LoVo (cell line): ENCODE measurements around the gene MALRD1.
"Not testable (repeated sequence)": the region's sequence is repeated elsewhere in the genome, so short reads cannot be mapped to it uniquely, and the experiment has no call there.

Source experiments
- DNase-seq: peaks from one replicate; pipeline ENCODE4 v3.0.0-alpha.2; 2016; ENCODE audit warnings: low spot score

Gene MALRD1

DNA sequence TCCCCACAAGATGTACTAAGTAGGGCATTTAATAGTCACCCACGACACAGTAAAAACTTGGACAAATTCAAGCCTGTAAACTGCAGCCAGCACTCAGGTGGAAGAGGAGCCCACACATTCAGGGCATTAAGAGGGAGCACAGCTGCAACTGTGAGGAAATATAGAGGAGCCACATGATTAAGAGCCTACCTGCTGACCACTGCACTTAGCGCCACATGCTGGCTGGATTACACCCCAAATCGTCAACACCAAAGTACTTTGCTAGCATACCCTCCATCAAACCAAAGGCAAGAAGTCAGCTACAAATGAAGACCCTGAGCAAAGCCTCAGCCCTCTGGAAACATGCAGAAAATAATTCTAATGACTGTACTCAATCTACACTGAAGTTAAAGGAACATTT, 445.3 kb downstream of the MALRD1 start:
- no peak for DNase-seq

DNA sequence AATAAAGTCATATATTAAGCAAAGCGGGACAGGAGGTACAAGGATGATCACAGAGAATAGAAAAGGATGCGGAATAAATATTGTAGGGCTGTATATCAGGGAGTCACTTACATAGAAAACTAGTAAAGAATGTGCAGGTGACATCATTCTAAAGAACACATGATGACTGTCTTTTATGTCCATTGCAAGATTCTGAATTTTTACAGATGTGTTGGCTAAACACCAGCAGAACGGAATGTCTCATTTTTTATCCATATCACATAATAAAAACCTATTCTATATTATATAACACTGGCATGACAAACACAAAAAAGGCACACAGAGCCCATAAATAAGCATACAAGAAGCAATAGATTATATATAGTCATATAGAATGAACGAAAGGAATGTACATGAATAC, 448.4 kb downstream of the MALRD1 start:
- no peak for DNase-seq

DNA sequence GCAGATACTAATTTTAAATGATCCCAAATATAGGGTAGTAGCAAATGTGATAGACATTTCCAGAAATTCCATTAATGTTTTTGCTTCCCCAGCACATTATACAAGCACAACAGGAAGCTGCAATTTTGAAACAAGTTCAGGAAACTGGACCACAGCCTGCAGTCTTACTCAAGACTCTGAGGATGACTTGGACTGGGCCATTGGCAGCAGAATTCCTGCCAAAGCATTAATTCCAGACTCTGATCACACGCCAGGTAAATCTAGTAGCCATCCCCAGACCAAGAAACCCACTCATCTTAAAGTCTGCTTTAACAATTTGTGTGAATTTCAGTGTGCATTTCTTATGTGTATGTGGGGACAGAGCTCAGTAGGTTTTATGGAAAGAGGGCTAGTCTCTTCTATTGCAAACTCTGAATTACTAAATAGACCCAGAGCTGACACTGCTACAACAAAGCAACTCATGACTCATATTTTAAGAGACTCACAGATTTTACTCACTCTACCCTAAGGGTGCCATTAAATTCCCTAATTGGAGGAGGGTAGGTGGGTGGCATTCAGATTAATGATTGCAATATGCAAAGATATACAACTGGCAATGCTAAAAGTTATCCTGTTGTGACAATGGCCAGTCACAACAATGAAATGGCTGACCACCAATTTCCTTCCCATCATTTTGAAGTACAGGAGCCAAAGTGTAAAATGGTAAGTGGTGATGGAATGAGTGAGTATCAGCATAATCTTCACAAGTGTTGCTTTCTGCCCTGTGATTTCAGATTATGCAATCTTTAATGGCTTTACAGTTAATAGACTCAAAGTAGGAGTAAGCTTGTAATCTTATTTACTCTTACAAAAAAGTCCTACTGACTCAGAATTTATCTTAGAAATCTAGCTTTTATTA, 450.0 kb downstream of the MALRD1 start:
- DNase-seq, result no peak

DNA sequence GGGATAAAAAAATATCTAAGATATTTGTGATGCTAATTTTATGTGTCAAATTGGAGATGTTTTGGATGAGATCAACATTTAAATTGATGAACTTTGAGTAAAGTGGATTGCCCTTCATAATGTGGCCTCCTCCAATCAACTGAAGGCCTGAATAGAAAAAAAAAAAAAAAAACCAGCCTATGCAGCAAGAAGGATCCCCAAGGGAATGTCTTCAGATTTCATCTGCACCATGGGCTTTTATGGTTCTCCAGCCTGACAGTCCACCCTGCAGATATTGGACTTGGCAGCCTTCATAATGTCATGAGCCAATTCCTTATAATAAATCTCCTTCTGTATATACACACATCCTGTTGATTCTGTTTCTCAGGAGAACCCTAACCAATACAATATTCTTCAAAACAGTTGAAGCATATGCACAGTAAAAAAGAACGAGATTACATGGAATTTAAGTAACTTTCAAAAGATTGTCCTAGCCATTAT, 450.7 kb downstream of the MALRD1 start:
- no peak for DNase-seq

DNA sequence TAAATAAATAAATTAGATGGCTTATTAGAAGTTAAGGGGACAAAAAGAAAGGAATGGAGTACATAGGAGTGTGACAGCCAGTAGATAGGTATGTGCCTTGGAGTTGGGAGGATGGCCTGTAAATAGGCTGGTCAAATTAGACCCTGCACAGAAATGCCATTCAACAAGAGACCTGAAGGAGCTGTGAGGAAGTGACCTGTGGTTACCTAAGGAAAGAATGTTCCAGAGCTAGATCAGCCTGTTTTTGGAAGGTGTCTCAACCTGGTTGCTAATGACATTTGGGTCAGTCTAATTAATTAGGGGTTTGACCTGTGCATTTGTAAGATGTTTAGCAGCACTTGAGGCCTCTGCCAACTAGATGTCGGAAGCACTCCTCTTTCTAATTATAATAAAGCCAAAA, 452.4 kb downstream of the MALRD1 start:
- no peak for DNase-seq

DNA sequence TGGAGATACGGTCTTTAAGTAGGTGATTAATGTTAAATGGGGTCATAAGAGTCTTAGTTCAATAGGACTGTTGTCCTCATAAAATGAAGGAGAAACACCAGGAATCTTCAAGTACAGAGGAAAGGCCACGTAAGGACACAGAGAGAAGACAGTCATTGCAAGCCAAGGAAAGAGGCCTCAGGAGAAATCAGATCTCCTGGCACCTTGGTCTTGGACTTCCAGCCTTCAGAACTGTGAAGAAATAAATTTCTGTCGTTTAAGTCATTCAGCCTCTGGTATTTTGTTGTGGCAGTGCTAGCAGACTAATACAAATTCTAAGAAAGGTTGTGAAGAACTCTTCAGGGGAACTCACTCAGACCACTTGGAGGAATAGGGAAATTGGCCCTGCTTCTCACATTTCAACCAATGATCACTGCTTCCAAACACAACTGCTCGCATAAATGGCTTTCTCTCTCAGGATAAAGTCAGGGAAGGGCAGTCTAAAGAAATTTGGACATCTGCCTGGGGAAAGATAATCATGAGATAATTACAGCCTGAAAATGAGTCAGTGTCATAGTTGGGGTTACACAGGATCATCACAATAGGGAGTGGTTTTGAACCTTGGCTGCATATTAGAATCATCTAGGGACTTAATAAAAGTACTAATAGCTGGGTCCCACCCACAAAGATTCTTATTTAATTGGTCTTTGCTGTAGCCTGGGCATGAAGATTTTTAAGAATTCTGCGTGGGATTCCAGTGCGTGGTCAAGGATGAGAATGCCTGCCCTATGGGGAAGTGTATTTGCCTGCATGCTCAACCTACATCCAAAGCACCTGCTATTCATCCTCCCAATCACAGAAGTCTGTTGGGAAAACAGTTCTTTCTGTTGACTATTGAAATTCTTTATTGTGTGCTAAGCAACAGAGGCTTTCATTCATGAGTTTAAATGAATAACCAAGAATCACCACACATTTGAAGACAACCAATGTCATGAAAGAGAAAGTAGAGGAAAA, 457.0 kb downstream of the MALRD1 start:
- no peak for DNase-seq

DNA sequence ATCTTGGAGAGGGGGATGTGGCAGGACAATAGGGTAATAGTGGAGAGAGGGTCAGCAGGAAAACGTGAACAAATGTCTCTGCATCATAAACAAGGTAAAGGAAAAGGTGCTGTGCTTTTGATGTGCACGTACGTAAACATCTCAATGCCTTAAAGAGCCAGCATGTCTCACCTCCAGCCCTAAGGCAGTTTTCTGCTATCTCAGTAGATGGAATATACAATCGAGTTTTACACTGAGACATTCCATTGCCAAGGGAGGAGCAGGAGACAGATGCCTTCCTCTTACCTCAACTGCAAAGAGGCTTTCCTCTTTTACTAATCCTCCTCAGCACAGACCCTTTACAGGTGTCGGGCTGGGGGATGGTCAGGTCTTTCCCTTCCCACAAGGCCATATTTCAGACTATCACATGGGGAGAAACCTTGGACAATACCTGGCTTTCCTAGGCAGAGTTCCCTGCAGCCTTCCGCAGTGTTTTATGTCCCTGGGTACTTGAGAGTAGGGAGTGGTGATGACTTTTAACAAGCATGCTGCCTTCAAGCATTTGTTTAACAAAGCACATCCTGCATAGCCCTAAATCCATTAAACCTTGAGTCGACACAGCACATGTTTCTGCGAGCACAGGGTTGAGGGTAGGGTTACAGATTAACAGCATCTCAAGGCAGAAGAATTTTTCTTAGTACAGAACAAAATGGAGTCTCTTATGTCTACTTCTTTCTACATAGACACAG, 461.6 kb downstream of the MALRD1 start:
- DNase-seq, result not testable (repeated sequence)

DNA sequence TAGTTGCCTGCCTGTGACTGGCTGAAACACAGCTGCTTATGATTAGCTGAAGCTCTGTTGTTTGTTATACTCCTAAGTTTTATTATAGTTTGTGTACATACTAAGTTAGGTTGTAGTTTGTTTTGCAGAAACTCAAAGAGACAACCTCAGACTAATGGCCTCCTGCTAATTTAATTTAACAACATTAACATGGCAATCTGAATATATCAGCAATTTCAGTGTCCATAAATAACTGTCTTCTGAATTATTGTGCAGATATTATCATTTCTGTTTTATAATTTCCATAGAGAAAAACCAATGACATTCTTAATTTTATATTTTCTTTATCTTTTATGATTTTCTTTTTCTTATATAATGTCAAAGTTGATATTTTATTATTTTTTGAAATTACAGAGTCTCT, 469.5 kb downstream of the MALRD1 start:
- DNase-seq, result no peak

DNA sequence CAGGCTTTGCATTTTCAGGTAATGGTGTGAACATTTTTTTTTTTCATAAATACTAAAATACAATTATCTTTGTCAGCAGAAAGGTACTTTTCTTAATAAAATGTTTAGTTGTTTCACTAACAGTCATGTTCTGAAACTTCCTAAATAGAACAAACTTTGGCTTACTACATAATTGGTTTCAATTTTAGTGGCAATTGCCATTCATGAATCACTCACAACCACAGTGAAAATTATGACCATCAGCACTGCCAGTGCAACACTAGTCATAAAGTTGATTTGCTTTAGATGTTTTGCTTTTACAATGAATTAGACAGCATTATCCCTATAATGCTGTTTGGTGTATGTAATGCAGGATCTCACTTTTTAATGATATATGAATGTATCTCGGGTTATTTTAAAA, 470.0 kb downstream of the MALRD1 start:
- no peak for DNase-seq

DNA sequence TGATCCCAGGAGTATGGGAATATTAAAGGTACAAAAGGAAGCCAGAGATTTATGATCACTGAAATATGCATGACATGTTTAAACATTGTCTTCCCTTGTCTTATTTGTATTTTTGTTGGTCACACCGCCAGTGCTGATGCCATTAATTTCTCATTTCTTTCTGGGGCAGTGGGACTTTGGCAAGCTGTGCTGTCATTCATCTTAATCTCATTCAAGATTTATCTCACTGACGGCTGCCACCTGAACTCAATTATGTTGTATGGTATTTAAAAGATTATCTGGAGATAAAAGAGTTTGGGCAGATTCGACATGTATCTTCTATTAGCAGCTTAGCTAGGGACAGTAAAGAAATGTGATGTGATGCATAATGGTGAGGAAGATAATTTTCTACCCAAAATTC, 482.7 kb downstream of the MALRD1 start:
- no peak for DNase-seq

DNA sequence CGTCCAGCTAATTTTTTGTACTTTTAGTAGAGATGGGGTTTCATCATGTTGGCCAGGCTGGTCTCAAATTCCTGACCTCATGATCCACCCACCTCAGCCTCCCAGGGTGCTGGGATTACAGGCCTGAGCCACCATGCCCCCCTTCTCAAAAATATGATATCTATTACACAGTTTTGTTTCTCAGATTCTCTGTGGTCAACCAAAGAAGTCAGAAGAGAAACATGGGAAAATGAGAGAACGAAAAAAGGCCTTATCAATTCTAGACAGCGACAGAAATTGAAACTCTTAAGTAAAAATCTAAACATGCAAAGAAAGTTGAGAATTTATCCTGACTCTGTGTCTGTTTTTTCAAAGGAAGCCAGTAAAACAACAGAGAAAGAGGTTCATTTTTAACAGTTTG, 483.8 kb downstream of the MALRD1 start:
- no peak for DNase-seq

DNA sequence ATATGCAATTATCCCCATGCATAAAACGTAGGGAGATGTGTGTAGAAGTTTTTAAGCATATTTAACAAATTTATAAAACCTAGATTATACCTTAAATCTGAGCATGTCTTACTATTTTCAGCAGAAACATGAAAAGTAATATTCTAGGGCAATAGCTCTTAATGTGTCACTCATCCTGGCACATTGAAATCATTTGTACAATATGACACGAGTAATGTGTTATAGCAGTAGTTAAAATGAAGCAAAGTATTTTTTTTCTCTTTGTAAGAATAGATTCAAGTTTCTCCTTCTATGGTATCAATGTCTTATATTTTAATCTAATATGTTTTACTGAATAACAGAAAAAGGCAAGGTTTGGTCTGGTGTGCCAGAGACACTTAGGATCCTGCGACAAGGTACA, 492.7 kb downstream of the MALRD1 start:
- DNase-seq, result no peak

DNA sequence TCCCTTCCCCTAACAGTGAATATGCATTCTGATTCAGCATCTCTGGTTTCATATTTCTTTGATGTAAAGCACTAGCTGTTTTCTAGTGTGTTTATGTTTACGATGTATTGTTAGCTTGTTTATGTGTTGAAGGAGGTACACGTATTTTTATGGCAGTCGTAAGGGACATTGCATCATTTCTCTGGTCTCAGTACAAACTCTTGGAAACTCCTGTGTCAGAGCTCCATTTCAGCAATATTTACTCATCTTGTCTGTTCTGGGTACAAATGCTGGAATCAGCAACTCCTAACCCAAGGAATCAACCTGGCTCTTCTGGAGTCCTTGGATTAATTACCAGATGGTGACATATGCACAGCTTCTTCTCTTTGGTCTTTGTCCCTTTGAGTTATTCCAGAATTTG, 497.6 kb downstream of the MALRD1 start:
- no peak for DNase-seq

DNA sequence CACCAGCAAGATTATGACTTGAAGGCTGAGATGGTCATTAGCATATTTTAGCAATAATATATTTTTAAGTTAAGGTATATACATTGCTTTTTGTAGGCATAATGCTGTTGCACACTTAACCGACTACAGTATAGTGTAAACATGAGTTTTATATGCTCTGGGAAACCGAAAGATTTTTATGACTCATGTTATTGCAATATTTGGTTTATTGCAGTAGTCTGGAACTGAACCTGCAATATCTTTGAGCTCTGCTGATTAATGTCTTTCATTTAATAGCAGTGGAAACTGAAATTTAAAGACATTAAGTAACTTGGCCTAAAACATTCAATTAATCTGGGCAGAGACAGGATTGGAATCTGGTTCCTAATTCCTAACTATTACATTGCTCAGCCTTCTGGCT, 500.9 kb downstream of the MALRD1 start:
- no peak for DNase-seq

DNA sequence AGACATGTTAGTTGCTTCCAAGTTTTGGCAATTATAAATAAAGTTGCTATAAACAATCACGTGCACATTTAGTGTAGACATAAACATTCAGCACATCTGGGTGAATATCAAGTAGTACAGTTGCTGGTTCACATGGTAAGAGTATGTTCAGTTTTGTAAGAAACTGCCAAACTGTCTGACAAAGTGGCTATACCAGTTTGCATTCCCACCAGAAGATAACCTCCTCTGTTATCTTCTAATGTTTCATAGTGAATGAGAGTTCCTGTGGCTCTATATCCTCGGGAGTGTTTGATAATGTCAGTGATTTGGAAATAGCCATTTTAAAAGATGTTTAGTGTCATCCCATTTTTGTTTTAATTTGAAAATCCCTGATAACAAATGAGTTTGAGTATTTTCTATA, 508.1 kb downstream of the MALRD1 start:
- no peak for DNase-seq

DNA sequence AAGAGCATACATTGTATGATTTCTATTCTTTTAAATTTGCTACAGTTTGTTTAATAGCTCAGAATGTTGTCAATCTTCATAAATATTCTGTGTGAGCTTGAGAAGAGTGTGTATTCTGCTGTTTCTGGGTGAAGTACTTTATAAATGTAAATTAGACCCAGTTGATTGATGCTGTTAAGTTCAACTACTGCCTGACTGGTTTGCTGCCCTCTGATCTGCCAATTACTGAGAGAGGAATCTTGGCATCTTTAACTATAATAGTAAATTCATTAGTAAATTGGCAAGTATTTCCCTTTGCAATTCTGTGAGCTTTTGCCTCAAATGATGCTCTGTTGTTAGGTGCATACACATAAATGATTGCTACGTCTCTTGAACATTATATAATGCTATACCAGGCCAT, 512.6 kb downstream of the MALRD1 start:
- no peak for DNase-seq

DNA sequence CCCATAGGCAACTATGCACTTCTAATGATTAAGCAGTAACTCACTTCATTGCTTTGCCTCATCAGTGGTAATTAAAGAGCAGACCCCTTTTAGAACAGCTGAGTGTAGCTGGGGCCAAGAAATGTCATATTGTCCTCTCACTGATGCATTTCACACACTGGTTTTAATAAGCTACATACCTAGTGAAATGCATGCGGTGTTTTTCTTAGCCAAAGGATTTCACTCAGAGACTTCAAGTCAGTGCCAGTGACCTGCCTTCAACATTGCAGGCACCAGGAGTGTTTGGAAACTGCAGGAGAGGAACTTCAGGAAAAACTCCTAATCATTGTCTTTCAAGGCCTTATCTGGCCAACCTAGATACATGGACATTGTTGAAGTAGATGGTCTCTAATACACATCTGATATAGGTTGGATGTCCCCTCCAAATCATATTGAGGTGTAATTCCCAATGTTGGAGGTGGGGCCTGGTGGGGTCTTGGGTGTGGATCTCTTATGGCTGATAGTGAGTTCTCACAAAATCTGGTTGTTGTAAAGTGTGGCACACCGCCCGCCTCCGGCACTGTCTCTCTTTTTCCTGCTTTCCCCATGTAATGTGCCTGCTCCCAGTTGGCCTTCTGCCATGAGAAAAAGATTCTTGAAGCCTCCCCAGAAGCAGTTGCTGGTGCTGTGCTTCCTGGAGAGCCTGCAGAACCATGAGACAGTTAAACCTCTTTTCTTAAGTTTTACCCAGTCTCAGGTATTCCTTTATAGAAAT, 515.0 kb downstream of the MALRD1 start:
- DNase-seq, result no peak

DNA sequence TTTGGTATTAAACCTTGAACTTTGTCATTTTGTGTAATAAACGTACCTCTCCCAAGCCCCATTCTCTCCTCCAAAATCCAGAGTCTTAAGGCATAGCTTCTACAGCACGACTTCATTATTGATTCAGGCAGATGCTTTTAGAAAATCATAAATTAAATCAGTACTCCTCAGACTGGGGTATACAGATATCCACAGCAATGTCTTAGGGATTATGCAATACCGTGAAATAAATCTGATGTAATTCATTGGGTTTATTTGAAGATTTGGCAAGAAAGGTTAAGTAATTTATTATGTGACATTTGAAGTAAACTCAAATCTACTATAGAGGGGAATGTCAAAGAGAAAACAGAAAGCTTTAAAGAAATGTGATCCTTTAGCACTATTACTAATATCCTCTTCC, 521.5 kb downstream of the MALRD1 start:
- no peak for DNase-seq

DNA sequence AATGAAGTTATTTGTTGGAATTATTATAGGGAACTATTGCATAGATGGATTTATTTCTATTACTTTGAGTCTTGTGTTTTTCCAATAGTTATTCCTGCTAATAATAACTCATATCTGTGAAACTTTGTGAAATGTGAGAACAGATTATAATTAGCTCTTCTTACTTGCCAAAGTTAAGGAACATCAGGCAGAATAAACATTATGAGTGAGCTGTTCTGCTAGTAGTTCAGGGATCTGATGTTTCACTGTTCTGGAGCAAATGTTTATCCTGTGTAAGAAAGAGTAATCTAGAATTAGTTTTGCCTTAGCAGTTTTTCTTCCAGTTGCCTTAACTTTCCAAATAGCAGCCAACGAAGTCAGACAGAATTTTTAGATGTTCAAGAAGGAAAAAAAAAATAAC, 522.4 kb downstream of the MALRD1 start:
- DNase-seq, result no peak

DNA sequence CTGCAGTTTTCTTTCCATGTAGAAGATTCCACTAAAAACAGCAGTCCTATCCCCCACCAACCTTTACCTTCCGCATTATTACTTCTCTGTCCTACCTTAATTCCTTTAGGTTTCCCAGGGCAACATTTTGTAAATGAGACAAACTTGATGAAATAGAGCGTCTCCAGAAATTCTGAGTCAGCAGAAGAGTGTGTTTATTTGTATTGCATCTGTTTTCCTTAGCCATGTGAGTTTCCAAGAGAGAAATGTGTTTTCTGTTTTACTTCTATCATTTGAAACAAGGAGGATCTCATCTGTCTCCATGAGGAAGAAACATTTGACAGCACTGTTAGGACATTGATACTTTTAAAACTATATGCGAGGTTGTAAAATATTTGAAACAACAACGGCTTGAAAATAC, 523.5 kb downstream of the MALRD1 start:
- no peak for DNase-seq

DNA sequence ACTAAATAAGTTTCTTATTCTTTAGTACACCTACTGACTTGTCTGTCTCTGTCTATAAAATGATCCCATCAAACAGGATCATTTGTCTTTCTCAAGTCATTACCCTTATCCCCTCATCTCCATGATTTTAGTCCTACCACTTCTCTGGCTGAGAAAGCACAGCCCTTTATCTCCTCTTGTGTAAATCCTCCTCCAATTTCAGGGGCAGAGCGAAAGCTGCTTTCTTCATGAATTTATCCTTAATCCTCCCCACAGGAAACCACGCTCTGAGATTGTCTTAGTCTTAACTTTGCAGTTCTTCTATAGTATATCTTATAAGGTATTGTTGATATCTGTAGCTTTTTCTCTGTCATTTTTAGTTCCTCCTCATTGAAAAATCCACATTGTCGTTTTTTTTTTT, 528.0 kb downstream of the MALRD1 start:
- no peak for DNase-seq
